GM19324 (cell line): Measurements from ENCODE around the gene SUSD5.

Source experiments
- ATAC-seq: cut with Tn5 transposase; IDR thresholded peaks from one replicate; pipeline ENCODE4 v1.9.1; 2021; ENCODE audit warnings: mild to moderate bottlenecking, moderate library complexity; ENCODE audit not compliant: unreplicated experiment, low FRiP score

Gene SUSD5

DNA sequence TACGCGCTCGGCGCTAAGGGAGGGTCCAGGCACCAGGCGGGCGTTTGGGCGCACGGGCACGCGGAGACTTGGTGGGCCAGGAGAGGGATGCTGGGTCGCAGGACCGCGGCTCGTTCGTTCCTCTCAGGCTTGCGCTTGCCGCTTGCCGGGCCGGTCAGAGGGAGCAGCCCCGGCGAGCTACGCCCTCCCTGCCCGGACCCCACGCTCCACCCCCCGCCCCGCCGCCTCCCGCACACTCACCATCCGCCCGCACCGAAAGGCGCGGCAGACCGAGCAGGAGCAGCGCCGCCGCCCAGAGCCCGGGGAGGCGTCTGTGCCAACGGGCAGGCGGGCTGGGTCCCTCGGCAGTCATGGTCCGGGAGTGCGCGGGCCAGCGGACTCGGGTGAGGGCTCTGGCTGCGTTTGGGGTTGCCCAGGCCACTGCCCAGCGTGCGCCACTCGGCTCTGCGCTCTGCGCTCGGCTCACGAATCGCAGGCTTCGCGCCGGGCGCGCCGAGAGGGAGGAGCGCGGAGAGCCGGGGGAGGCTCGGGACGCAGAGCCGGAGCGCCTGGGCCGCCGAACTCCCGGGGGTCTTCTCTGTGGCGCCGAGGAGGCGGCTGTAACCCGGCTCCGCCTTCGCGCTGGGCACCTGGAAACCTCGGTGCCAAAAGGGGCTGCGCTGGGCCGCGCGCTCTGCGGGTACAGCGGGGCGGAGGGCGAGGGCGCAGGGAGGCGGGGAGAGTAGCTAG is at the start of gene SUSD5:
SUSD5 (minus strand) TSS at position 365 of the 729 bp plus-strand sequence; CDS start at position 352, 13 bp downstream.
- no peak for ATAC-seq

DNA sequence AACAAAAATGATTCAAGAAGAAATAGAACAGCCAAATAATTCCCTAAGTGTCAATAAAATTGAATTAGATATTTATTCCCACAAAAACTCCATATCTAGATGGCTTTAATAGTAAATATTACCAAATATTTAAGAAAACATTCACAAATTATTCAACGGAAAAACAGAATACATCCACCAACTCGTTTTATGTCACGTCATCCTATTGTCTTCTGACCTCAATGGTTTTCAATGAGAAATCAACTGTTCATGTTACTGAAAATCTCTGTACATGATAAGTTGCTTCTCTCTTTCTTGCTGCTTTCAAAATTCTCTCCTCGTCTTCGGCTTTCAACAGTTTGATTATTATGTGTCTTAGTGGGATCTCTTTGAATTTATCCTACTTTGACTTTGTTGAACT is 41.5 kb upstream of the SUSD5 start:
- ATAC-seq = no peak

DNA sequence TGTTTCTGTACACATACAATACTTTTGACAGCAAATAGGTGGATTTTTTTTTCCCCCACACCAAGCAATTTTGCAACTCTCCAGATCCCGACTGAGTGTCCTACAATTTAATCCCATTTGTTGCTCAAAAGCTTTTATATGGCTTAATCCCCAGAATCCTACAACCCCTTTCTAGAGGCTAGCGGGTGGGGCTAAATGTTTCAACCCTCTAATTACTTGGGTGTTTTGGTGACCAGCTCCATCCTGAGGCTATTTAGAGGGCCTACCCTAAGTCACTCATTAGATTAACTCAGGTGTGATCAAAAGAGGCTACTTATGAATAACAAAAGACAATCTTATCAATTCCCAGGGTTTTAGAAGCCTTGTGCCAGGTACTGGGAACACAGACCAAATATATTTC is 37.6 kb upstream of the SUSD5 start:
- no peak for ATAC-seq

DNA sequence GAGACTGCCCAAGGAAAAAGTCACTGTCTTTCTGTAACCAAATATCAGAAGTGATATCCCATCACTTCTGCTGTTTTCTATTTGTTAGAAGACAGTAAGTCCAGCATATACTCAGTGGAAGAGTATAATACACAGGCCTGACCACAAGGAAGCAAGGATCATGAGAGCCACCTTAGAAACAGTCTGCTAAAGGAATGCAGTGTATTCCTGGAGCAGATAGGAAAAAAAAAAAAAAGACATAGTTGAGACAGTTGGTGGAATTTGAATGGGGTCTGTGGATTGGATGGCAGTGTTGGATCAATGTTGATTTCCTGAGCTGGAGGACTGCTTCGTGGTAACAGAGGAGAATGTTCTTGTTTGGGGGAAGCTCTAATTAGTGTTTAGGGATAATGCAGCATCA is 32.1 kb upstream of the SUSD5 start:
- no peak for ATAC-seq

DNA sequence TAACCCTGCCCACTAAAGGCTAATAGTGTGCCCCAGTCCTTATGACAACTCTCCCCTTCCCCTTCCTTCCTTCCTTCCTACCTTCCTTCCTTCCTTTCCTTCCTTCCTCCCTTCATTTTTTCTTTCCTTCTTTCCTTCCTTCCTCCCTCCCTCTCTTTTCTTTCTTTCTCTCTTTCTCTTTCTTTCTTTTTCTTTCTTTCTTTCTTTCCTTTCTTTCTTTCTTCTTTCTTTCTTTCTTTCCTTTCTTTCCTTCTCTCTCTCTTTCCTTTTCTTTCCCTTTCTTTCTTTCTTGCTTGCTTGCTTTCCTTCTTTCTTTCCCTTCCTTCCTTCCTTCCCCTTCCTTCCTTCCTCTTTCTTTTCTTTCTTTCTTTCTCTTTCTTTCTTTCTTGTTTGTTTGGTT is 28.2 kb upstream of the SUSD5 start:
- no peak for ATAC-seq

DNA sequence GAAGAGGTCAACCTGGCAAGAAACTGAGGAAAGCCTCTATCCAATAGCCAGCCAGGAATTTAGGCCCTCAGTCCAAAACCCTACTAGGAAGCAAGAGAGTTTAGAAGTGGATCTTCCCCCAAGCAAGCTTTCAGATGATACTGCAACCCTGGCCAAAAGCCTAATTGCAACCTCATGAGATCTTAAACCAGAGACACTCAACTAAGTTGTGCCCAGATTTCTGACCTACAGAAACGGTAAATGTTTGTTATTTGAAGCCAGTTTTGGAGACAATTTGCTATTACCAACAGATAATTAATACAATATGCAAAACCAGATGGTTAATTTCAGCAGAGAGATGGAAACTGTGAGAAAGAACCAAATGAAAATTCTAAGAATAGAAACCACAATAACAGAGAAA is 21.7 kb upstream of the SUSD5 start:
- no peak for ATAC-seq

DNA sequence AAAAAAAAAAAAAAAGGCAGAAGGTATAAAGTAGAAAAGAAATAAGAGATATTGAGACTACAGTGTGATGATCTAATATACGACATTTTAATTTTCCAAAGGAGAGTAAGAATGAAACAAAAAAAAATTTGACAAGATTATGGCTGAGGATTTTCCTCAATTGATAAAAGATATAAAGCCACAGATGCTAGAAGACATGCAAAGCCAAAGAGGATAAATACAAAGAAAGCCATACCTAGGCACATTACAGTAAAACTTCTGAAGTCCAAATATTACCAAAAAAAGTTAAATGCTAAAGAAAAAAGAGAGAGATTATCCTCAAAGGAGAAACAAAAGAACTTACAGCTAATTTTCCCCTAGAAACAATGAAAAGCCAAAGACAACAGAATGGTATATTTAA is 20.3 kb upstream of the SUSD5 start:
- ATAC-seq = no peak

DNA sequence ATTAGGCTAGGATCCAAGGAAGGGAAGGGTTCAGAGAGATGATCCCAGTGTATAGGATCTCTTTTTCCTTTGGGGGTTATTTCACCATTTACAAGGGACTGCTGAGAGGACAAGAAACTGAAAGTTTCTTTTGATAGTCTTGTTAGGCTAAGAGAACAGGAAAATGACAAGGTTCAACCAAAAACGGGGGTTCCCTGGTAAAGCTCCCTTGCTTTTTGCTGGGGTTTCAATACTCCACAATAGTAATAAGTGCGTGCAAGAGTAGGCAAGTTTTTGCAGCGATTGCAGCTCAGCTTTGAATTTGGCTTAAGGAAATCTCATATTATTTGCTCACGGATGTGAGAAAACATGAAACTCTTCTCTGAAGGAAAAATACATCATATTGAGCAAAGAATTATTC is 18.8 kb upstream of the SUSD5 start:
- no peak for ATAC-seq

DNA sequence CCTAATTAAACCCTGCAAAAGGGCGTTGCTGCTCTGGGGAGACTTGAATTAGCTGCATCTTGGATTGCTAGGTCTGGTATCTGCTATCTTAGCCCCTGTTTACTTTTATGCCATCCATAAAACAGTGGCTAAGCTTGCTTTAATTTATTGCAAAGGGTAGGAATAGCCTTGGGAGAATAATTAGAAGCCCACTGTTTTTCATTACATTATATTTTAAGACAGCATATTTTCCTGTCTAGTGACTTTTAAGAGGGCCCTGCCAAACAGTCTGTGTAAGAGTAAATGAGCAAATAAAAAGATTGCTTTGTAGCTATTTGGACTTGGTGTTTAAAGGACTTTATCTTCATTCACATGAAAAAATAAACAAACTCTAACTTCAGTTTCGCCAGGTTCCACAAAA is 17.4 kb upstream of the SUSD5 start:
- no peak for ATAC-seq

DNA sequence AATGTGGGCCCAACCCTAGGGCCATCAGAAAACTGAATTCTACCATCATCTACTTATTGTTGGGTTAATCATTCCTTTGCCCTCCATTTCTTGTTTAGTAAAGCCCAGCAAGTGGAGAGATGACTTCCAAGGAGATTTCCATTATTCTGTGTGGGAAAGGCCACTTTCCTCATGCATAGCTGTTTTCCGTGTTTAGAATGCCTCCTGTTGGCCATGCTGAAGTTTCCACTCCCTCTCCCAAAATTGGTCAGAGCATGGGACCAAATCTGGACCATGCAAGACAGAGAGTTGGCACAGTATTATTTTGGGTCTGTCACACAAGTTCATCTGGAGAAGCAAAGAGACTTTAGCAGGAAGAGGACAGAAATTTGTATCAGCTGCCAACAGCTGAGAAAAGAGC is 15.3 kb upstream of the SUSD5 start:
- no peak for ATAC-seq

DNA sequence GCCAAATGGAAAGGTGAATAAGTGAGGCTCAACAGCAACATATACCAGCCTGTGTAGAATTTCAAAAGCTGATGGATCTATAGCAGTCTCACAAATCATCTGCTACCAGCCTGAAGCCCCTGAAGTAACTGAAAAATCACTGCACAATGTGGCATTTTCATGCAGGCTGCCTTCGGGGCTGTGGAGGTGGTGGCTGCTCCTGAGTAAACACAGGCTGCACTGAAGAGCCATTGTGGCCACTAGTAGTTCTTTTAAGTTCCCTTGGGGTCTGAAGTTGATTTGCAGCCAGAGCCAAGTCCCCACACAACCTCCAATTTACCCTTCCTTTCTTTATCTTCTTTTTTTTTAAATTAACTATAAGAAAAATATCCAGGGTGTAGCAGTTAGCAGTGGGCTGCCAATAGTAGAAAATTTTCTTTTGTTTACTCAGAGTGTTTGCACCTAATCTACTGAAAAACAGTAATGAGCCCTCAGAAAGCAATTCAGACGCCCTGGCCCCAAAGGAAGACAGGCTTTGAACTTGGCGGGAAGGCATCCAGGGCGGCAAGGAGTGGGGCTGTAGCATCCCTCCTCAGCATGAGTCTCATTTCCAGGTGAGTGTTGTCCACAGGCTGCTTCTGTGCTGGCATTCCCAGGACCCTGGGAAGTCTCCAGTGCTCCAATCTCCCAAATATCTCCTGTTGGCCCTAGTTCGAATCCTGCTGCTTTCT is 13.3 kb upstream of the SUSD5 start:
- ATAC-seq = no peak

DNA sequence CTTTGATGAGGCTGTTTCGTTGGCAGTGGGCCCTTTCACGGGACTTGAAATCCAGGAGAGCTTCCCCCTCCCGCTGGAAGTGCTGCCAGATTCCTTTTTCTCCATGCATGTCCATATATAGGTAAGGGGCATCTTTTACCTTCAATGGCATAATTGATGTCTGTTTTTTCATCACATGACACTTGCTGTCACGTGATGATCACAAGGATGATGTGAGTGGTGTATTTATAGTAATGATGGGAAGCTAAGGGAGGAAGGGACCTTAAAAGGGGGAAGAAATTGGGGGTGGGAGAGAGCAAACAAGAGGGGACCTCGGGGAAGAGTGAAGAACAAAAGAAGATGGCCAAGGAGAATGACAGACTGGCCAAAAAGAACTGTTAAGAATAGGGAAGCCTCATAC is 11.3 kb upstream of the SUSD5 start:
- no peak for ATAC-seq

DNA sequence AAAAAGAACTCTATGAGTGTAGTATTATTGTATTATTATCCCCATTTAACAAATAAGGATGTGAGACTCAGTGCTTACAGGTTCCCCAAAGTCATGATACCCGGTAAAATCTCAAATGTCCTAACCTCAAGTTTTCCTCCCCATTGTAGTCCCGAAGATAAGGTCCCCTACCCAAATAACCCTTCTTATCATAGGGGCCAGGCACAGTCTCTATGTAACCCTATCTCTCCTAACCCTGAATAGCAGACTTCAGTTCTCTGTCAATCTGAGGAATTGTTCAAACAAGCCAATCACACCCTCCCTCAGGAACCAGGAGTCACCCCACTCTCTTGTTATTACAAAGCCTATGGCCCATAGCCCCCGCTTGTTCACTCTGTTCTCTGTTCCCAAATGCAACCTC is 10.5 kb upstream of the SUSD5 start:
- no peak for ATAC-seq

DNA sequence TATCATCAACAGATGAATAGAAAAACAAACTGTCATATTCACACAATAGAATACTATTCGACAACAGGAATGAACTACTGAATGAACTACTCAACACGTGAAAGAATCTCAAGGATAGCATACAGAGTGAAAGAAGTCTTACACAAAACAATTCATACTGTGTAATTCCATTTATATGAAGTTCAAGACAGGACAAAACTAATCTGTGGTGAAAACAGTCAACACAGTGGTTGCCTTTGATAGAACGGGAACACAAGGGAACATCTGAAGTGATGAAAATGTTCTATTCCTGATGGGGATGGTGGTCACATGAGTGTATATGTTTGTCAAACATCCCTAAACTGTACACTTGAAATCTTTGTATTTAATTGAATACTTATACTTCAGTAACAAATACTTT is 2.6 kb upstream of the SUSD5 start:
- no peak for ATAC-seq

DNA sequence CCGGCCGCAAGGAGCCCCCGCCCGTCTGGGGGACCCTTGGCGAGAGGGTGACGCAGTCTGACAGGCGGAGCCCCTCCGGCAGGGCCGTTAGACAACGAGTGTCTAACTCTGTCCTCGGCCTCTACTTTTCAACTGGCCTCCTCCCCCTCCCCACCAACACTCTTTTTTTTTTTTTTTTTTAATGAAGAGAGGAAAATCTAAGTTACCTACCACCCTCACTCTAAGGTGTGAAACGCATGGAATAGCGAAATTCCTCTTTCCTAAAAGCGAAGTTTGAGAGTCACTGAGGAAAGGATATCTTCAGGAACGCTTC is 521 bp upstream of the SUSD5 start:
- ATAC-seq = no peak

DNA sequence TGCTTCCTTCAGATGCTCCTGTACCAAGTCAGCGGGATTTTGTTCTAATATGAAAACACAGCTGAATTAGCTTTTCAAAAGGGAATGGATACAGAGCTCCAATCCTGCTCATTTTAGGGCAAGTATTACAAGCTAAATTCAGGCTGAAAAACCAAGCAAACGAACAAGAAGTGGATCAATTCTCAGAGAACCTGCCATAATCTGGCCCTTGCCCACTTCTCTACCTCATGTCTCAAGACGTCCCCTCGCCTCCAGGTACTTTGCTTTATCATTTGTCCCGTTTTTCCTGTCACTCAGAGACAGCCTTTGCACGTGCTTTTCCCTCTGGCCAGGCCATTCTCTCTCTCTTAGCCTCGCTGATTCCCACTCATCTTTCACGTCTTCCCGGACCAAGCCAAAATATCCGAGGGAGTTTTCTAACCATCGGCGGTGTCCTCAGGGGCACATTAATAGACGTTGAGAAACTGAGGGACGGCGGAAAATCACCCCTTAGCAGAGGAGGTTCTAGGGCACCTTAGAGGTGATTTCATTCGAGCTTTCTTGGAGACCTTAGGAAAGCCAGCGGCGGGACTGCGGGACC is 654 bp downstream of the SUSD5 start:
- no peak for ATAC-seq

DNA sequence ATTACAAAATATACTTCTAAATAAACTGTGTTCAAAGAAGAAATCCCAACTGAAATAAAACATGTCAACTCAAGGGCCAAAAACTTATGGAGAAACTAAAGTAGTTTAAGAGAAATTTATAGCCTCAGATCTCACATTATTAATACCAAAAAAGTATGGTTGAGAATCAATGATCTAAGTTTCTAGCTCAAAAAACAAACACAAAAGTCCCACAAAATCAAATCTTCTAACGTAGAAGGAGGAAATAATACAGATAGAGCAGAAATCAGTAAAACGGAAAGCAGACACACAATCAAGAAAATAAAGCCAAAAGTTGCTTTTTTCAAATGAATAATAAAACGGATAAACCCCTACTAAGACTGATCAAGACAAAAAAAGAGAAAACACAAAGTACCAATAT is 2.9 kb downstream of the SUSD5 start:
- ATAC-seq = no peak

DNA sequence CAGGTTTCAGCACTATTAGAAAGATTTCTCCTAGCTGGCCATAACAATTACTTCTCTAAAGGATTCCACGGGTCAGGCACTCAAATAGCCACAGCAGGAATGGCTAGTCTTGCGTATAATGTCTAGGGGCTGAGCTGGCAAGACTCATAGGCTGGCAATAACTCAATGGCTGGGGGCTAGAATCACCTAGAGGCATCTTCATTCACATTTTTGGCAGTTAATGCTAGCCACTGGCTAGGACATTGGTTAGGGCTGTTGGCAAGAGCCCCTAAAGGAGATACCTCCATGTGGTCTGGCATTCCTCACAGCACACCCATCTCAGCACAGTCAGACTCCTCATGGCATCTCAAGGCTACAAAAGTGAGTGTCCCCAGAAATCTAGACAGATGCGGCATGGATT is 6.2 kb downstream of the SUSD5 start:
- no peak for ATAC-seq

DNA sequence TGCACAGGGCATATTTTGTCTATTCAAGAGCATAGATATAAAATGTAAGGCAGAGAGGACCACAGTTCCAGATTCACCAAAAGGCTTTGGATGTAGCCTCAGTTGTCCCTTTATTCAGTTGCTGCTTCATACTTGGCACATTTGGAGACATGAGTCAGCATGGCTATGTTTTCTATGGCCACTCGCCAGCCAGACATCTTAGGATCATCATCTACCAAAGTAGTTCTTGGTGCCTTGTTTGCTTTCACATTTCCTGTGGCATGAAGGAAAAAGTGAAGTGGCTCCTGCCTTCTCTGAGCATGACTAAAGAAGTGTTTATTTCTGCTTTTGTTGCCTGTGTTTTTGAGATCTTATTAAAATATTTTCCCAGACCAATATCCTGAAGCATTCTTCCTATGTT is 7.2 kb downstream of the SUSD5 start:
- ATAC-seq = no peak

DNA sequence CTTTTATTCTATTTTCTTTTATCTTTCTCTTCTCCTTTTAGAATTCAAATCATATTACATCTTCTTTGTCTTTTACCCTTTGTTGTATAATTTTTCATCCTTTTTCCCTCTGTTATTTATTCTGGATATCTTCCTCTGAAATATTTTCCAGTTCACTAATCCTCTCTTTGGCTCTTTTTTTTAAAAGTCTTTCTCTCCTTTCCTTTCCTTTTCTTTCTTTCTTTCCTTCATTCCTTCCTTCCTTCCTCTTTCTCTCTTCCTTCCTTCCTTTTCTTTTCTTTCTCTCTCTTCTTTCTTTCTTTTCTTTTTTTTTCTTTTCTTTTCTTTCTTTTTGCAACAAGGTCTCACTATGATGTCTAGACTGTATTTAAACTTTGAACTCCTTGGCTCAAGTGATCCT is 9.3 kb downstream of the SUSD5 start:
- ATAC-seq = no peak

DNA sequence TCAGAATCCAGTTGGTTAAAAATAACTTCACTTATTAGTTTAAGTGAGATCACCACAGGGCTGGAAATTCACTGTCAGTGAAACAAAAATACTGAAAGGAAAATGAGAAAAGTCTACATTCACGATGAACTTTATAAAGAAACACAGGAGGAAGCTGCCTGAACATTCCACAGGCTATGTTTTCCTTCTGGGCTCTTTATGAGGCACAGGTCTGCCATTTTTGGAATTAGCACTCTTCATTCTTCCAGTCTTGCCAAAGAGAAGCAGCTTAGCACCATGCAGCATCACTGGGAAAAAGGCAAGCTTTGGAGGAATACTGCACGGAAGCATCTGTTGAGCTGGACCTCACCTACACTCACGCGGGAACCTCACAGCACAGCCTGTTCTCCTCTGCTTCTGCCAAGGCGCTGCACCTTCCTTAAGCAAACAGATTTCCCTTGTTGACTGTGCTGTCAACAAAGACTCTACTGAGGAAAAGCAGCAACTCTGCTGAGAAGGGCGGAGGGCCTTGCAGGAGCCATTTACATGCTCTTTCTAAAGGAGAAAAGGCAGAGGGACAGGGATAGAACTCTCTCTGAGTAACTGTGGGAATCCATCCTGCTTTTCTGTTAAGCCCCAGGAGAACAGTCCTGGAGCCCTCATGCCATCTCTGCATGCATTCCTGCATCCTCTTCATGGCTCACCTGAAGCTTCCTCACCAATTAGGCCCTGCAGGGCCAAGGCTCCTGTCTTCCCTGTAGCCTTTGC is 15.7 kb downstream of the SUSD5 start:
- no peak for ATAC-seq
